ENCODE data around the gene TMA7B.

DNA sequence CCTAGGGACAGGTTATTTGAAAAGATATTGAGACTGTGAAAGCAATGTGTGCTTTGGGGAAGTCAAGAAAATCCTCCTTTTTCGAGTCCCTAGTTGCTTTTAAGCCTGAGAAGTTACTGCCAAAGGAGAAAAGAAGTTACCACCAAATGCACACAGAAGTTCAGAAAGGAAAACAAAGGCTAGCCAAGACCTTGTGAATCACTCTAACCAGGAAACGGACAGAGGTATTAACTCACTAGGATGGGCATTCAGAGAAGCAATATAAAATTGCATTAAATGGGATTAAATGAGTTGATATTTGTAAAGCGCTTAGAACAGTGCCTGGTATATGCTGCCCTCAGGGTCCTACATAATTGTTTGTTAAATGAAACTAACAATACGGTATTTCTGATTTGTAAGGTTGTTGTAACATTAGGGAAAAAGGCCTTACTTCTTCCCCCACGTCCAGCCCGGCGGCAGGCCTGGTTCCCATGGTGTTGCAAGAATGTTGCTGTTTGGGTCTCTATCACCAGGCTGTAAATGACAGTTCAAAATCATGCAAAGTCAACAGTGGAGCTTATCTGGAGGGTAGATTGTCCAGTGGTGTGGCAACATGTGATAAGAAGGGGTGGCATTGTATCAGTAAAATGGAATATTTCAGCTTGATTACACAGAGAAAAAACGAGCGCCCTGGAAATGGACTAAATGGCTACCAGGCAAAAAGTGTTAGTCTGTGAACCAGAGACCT is 7.1 kb downstream of the TMA7B start:
- TF ChIP-seq EZH2 (IDR thresholded peaks at IDR 0.05; ENCODE audit: insufficient read depth, poor library complexity, severe bottlenecking) (no peak), EZH2phosphoT487 (IDR thresholded peaks at IDR 0.05; ENCODE audit: insufficient read depth, low read depth) (no peak)
